GM10248 (cell line): ENCODE data around the gene PAFAH1B1.

Source experiments
- CTCF ChIA-PET: fragments of 300-600 bp; sonication (Branson Sonifier 250); formaldehyde crosslinking; extraction: SDS; loops from one replicate; lab custom pipeline; 2021; ENCODE audit warnings: antibody characterized with exemption; lab: Yijun Ruan, JAX
- POLR2A ChIA-PET: fragments of 350-650 bp; sonication (Branson Sonifier 250); formaldehyde crosslinking; extraction: SDS; loops from one replicate; lab custom pipeline; 2020; ENCODE audit warnings: antibody characterized with exemption; lab: Yijun Ruan, JAX
- DNase-seq: peaks from one replicate; pipeline ENCODE4 v3.0.0; 2012; ENCODE audit errors: extremely low spot score
- CTCF ChIP-seq: IDR thresholded peaks from 2 replicates; pipeline ENCODE4 v1.5.1; 2012; ENCODE audit warnings: mild to moderate bottlenecking, low read depth; ENCODE audit errors: extremely low read depth, missing control alignments, control extremely low read depth

The PAFAH1B1 gene

GRCh38 chr17:2551928-2552327, 41.5 kb upstream of the PAFAH1B1 start:
- POLR2A ChIA-PET = no interaction called here

DNA sequence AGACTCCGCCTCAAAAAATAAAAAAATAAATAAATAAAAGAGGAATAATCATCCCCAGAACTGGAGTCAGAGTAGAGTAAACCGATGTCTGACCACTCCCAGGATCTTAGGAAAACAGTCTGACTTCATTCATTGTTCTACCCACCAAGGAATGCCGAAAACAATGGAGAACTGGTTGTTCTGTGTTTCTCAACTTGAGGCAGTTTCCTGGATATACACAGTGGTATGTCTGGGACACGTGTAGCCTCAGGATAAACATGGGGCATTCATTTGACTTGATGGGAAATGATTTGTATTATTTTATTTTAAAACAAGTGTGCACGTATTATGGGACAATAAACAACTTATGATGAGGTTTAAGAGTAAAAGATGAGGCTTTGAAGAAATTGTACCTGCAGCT, 32.8 kb upstream of the PAFAH1B1 start:
- no peak for TF ChIP-seq CTCF
- CTCF ChIA-PET = no interaction called here
- DNase-seq = no peak
- POLR2A ChIA-PET = no interaction called here

More at GRCh38 chr17:2551928-2552327, 41.5 kb upstream of the PAFAH1B1 start:
- DNase-seq = no peak
- TF ChIP-seq CTCF = no peak
- CTCF ChIA-PET = no interaction called here

DNA sequence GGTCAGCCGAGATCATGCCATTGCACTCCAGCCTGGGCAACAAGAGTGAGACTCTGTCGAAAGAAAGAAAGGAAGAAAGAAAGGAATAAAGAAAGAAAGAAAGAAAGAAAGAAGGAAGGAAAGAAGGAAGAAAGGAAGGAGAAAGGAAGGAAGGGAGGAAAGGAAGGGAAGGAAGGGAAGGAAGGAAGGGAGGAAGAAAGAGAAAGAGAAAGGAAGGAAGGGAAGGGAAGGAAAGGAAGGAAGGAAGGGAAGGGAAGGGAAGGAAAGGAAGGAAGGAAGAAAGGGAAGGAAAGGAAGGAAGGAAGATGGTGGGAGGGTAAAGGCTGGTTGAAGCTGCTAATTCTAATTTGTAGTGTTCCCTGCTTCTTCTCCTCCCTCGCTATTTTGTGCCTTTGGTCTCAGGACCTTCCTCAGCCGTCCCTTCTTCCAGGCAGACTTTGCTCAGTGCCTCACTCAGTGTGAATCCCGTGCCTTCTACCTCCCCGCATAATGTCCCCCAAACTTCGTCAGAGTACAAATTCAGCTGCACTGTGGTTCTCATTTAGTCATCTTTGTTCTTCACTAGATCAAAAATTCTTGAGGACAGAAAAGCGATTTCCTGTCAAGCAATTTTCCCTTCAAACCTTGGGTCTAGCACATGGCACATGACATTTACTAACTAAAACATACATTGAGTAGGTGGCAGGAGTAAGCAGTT, 31.1 kb upstream of the PAFAH1B1 start:
- ChIA-PET CTCF (no interaction called here), POLR2A (no interaction called here)
- no peak for DNase-seq
- no peak for TF ChIP-seq CTCF

GRCh38 chr17:2563061-2563460, 30.4 kb upstream of the PAFAH1B1 start:
- CTCF ChIA-PET = no interaction called here
- DNase-seq = no peak
- POLR2A ChIA-PET = no interaction called here
- no peak for TF ChIP-seq CTCF

DNA sequence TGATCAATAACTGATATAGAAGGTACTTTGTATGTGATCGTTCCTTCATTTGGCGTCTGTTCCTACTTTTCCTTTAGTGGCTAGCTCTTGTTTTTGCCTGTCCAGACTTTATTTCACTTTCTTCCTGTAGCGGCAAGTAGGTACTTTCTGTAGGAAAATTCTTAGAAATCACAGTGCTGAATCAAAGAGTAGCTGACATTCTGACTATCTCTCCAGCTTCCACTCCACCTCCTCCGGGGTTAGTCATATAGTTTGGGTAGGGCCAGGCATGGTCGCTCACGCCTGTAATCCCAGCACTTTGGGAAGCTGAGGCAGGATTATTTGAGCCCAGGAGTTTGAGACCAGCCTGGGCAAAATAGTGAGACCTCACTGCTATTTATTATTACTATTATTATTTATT, 29.9 kb upstream of the PAFAH1B1 start:
- ChIA-PET POLR2A (no interaction called here), CTCF (no interaction called here)
- DNase-seq = no peak
- TF ChIP-seq CTCF = no peak

DNA sequence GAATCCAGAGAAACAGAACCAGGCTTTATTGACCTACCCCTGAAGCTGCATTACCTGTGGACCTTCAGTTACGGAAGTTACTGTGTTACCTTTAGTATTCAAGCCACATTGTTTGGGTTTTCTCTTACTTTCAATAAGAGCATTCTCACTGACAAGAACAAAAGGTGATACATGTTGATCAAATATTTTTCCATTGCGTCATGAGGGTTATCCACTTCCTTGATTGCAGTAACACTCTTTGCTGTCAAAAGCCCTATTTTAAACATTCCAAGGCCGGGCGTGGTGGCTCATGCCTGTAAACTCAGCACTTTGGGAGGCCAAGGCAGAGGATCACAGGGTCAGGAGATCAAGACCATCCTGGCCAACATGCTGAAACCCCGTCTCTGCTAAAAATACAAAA, 28.6 kb upstream of the PAFAH1B1 start:
- no peak for TF ChIP-seq CTCF
- ChIA-PET POLR2A (no interaction called here), CTCF (no interaction called here)
- DNase-seq = no peak

DNA sequence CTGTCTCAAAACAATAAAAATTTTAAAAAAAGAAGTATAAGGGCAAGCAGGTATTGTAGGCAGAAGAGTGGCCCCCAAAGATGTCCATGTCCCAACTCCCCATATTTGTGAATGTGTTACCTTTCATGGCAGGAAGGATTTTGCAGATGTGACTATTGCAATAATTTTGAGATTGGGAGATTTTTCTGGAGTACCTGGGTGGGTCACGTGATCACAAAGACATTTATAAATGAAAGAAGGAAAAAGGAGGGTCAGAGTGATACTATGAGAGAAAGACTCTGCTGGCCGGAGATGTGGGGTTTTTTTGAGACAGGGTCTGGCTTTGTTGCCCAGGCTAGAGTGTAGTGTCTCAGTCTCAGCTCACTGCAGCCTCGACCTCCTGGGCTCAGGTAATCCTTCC, 27.4 kb upstream of the PAFAH1B1 start:
- ChIA-PET POLR2A (no interaction called here), CTCF (interaction anchor here (1.1 kb wide), 1 partner anchor 9 kb away, joined by 4 read pairs; no protein-coding TSS in a partner anchor)
- no peak for DNase-seq
- TF ChIP-seq CTCF = no peak
